NCI-H69 (cell line): ENCODE results near the gene GLYATL2.

Experiments used
- DNase-seq: peaks from one replicate; lab custom pipeline; 2025; lab: John Stamatoyannopoulos, UW

GLYATL2 gene

GRCh38 chr11:58844361-58845005 is at the start of gene GLYATL2:
Gene GLYATL2, minus strand, starts transcription at chr11:58844704. Its CDS starts 5,092 bp downstream, at chr11:58839612.
- no peak for DNase-seq

- no peak for DNase-seq
These were observed 49.4 kb upstream of the GLYATL2 start for GRCh38 chr11:58893899-58894298.

GRCh38 chr11:58888579-58888978 is 44.1 kb upstream of the GLYATL2 start:
- DNase-seq: no peak

GRCh38 chr11:58887452-58887851 is 42.9 kb upstream of the GLYATL2 start:
- DNase-seq: no peak

- no peak for DNase-seq
These were observed 36.1 kb upstream of the GLYATL2 start for GRCh38 chr11:58880625-58881024.

- no peak for DNase-seq
These were observed 35.7 kb upstream of the GLYATL2 start for GRCh38 chr11:58880166-58880565.

- DNase-seq: no peak
These were observed 23.1 kb upstream of the GLYATL2 start for GRCh38 chr11:58867556-58867955.

GRCh38 chr11:58866788-58867187 is 22.3 kb upstream of the GLYATL2 start:
- DNase-seq: no peak

GRCh38 chr11:58864335-58864734 is 19.8 kb upstream of the GLYATL2 start:
- no peak for DNase-seq

GRCh38 chr11:58863697-58864096 is 19.2 kb upstream of the GLYATL2 start:
- no peak for DNase-seq

- DNase-seq: no peak
These were observed 17.0 kb upstream of the GLYATL2 start for GRCh38 chr11:58861533-58861932.

GRCh38 chr11:58856806-58857205 is 12.3 kb upstream of the GLYATL2 start:
- no peak for DNase-seq

GRCh38 chr11:58845386-58845785 is 882 bp upstream of the GLYATL2 start:
- no peak for DNase-seq

- no peak for DNase-seq
These were observed 6.7 kb downstream of the GLYATL2 start for GRCh38 chr11:58837707-58838388.

- DNase-seq: no peak
These were observed 12.4 kb downstream of the GLYATL2 start for GRCh38 chr11:58832056-58832645.

- DNase-seq: no peak
These were observed 13.7 kb downstream of the GLYATL2 start for GRCh38 chr11:58830673-58831301.

GRCh38 chr11:58829786-58830185 is 14.7 kb downstream of the GLYATL2 start:
- no peak for DNase-seq

- peak; percentile 8 for DNase-seq
These were observed 30.8 kb downstream of the GLYATL2 start for GRCh38 chr11:58813693-58814092.

- no peak for DNase-seq
These were observed 33.0 kb downstream of the GLYATL2 start for GRCh38 chr11:58811499-58811898.

GRCh38 chr11:58807343-58807742 is 37.2 kb downstream of the GLYATL2 start:
- DNase-seq: no peak

- DNase-seq: no peak
These were observed 39.4 kb downstream of the GLYATL2 start for GRCh38 chr11:58805065-58805464.

- DNase-seq: no peak
These were observed 42.4 kb downstream of the GLYATL2 start for GRCh38 chr11:58801974-58802545.

GRCh38 chr11:58801302-58801701 is 43.2 kb downstream of the GLYATL2 start:
- DNase-seq: no peak
